H9 (cell line): ENCODE results near the gene ISLR2. TPM values are rescaled to one million over a fixed set of nuclear protein-coding genes. Genes with fewer than 3 reads are reported as not detected.

Source experiments
- DNase-seq: peaks from one replicate; pipeline ENCODE4 v3.0.0-alpha.2; 2017
- H2AFZ ChIP-seq: one replicate; pipeline ENCODE4 v1.6.1; 2013; ENCODE audit warnings: mild to moderate bottlenecking, low read length, control low read depth, moderate library complexity
- H2AK5ac ChIP-seq: 2 replicates; pipeline ENCODE4 v1.6.1; 2013; ENCODE audit warnings: low read length, control low read depth, mixed read lengths; ENCODE audit not compliant: insufficient read length
- H2BK120ac ChIP-seq: one replicate; pipeline ENCODE4 v1.6.1; 2013; ENCODE audit warnings: low read depth, mild to moderate bottlenecking, low read length, control low read depth, inconsistent platforms; ENCODE audit not compliant: poor library complexity, severe bottlenecking
- H2BK12ac ChIP-seq: 2 replicates; pipeline ENCODE4 v1.6.1; 2013; ENCODE audit warnings: low read length, control low read depth, mixed read lengths, low read depth; ENCODE audit not compliant: insufficient read length
- H2BK15ac ChIP-seq: 2 replicates; pipeline ENCODE4 v1.6.1; 2013; ENCODE audit warnings: low read depth, low read length, control low read depth
- H2BK20ac ChIP-seq: one replicate; pipeline ENCODE4 v1.6.1; 2013; ENCODE audit warnings: low read depth, mild to moderate bottlenecking, low read length, control low read depth, inconsistent platforms; ENCODE audit not compliant: poor library complexity, severe bottlenecking
- H2BK5ac ChIP-seq: 2 replicates; pipeline ENCODE4 v1.6.1; 2013; ENCODE audit warnings: low read length, control low read depth, mixed read lengths; ENCODE audit not compliant: insufficient read length
- H3K14ac ChIP-seq: 2 replicates; pipeline ENCODE4 v1.6.1; 2013; ENCODE audit warnings: low read length, control low read depth; ENCODE audit not compliant: insufficient read depth
- H3K18ac ChIP-seq: 2 replicates; pipeline ENCODE4 v1.6.1; 2013; ENCODE audit warnings: low read depth, mild to moderate bottlenecking, mixed read lengths, low read length, control low read depth; ENCODE audit not compliant: insufficient read length
- H3K23ac ChIP-seq: 2 replicates; pipeline ENCODE4 v1.6.1; 2013; ENCODE audit warnings: low read length, control low read depth, mixed read lengths, low read depth; ENCODE audit not compliant: insufficient read length
- H3K23me2 ChIP-seq: 2 replicates; pipeline ENCODE4 v1.6.1; 2013; ENCODE audit warnings: low read depth, mild to moderate bottlenecking, mixed read lengths, low read length, control low read depth; ENCODE audit not compliant: insufficient read length, poor library complexity, severe bottlenecking
- H3K27ac ChIP-seq: 2 replicates; pipeline ENCODE4 v1.5.1; 2013; ENCODE audit warnings: low read length, control low read depth, mixed read lengths, low read depth; ENCODE audit not compliant: insufficient read length
- H3K27me3 ChIP-seq: 2 replicates; pipeline ENCODE4 v1.6.1; 2013; ENCODE audit warnings: low read length, control low read depth, inconsistent platforms; ENCODE audit not compliant: insufficient read depth
- H3K4ac ChIP-seq: 2 replicates; pipeline ENCODE4 v1.6.1; 2013; ENCODE audit warnings: low read depth, mild to moderate bottlenecking, control low read depth, inconsistent platforms, low read length, moderate library complexity
- H3K4me1 ChIP-seq: 2 replicates; pipeline ENCODE4 v1.6.1; 2013; ENCODE audit warnings: low read length, control low read depth, inconsistent platforms; ENCODE audit not compliant: insufficient read depth
- H3K4me2 ChIP-seq: 2 replicates; pipeline ENCODE4 v1.6.1; 2013; ENCODE audit warnings: low read length, control low read depth, mixed read lengths; ENCODE audit not compliant: insufficient read length, insufficient read depth
- H3K56ac ChIP-seq: 2 replicates; pipeline ENCODE4 v1.6.1; 2013; ENCODE audit warnings: low read depth, mild to moderate bottlenecking, mixed read lengths, low read length, control low read depth; ENCODE audit not compliant: insufficient read length
- H3K79me1 ChIP-seq: 2 replicates; pipeline ENCODE4 v1.6.1; 2013; ENCODE audit warnings: low read depth, mild to moderate bottlenecking, moderate library complexity, low read length, control low read depth, inconsistent platforms; ENCODE audit not compliant: insufficient read depth, poor library complexity, severe bottlenecking
- H3K79me2 ChIP-seq: 2 replicates; pipeline ENCODE4 v1.6.1; 2013; ENCODE audit warnings: low read length, control low read depth, inconsistent platforms; ENCODE audit not compliant: insufficient read depth
- H3K9ac ChIP-seq: 2 replicates; pipeline ENCODE4 v1.6.1; 2013; ENCODE audit warnings: low read length, control low read depth, mixed read lengths; ENCODE audit not compliant: insufficient read length; ENCODE audit errors: extremely low read depth
- H3K9me3 ChIP-seq: one replicate; pipeline ENCODE4 v1.6.1; 2013; ENCODE audit warnings: low read depth, low read length, inconsistent platforms; ENCODE audit not compliant: control insufficient read depth
- H3T11ph ChIP-seq: one replicate; pipeline ENCODE4 v1.6.1; 2013; ENCODE audit warnings: mild to moderate bottlenecking, low read length, control low read depth, inconsistent platforms
- H4K20me1 ChIP-seq: one replicate; pipeline ENCODE4 v1.6.1; 2013; ENCODE audit not compliant: control insufficient read depth, insufficient read length, insufficient read depth
- H4K5ac ChIP-seq: 2 replicates; pipeline ENCODE4 v1.6.1; 2013; ENCODE audit warnings: low read depth, mild to moderate bottlenecking, mixed read lengths, low read length, control low read depth; ENCODE audit not compliant: insufficient read length
- H4K8ac ChIP-seq: replicated peaks from 2 replicates; pipeline ENCODE4 v1.6.1; 2013; ENCODE audit warnings: low read length, control low read depth, mixed read lengths, low read depth; ENCODE audit not compliant: insufficient read length
- H4K91ac ChIP-seq: 2 replicates; pipeline ENCODE4 v1.6.1; 2013; ENCODE audit warnings: low read depth, mild to moderate bottlenecking, moderate library complexity, mixed read lengths, low read length, control low read depth; ENCODE audit not compliant: insufficient read length
- H3K27ac Mint-ChIP-seq, 3 experiments: 2 replicates in 2 of 3; 3 replicates in 1 of 3; pipeline ENCODE4 v1.8.0; 2020 to 2021; ENCODE audit warnings: mixed read lengths in 3 of 3, mild to moderate bottlenecking in 1 of 3, moderate library complexity in 1 of 3
- H3K27me3 Mint-ChIP-seq: 2 replicates; pipeline ENCODE4 v1.8.0; 2021; ENCODE audit warnings: low read depth, mild to moderate bottlenecking, moderate library complexity, mixed read lengths
- H3K36me3 Mint-ChIP-seq, 3 experiments: 2 replicates in 2 of 3; 3 replicates in 1 of 3; pipeline ENCODE4 v1.8.0; 2020 to 2021; ENCODE audit warnings: low read depth in 3 of 3, mixed read lengths in 3 of 3; ENCODE audit not compliant: insufficient read depth in 1 of 3
- H3K4me1 Mint-ChIP-seq, 2 experiments: 2 replicates each; pipeline ENCODE4 v1.8.0; 2020; ENCODE audit warnings: mixed read lengths in 2 of 2
- H3K4me3 Mint-ChIP-seq, 2 experiments: 2 replicates in 1 of 2; 3 replicates in 1 of 2; pipeline ENCODE4 v1.8.0; 2020 to 2021; ENCODE audit warnings: mild to moderate bottlenecking in 2 of 2, mixed read lengths in 2 of 2, moderate library complexity in 1 of 2
- H3K9me3 Mint-ChIP-seq, 2 experiments: 2 replicates in 1 of 2; 3 replicates in 1 of 2; pipeline ENCODE4 v1.8.0; 2020; ENCODE audit warnings: mild to moderate bottlenecking in 2 of 2, mixed read lengths in 2 of 2, moderate library complexity in 1 of 2
- CTCF ChIP-seq: fragments of 200-600 bp; sonication (generic); conservative IDR thresholded peaks from 3 replicates; pipeline ENCODE4 v1.8.0; 2021; ENCODE audit warnings: antibody characterized with exemption, mild to moderate bottlenecking
- WGBS: extraction: QIAGEN DNeasy Blood & Tissue Kit; methylation state at CpG from one replicate; pipeline ENCODE4 v1.1.7; 2013; ENCODE audit warnings: missing lambda C conversion rate, low lambda C conversion rate, mixed read lengths; ENCODE audit not compliant: insufficient read length; ENCODE audit errors: extremely low coverage; 5-methylcytosine and 5-hydroxymethylcytosine counted together
- total RNA-seq: library from RNA; stranded (reverse); gene quantifications from 2 replicates; pipeline ENCODE4 v1.2.1, GENCODE V29; 2021

Gene ISLR2
- total RNA-seq, 1 experiment from 2014 or later = 0.09 TPM

- no peak overlapping the region for H2AFZ ChIP-seq
- no peak overlapping the region for H2BK120ac ChIP-seq
- H2BK20ac ChIP-seq = no peak overlapping the region
- no peak overlapping the region for H3K56ac ChIP-seq
- no peak overlapping the region; a peak in 1 of 7 replicates for H3K27ac Mint-ChIP-seq
- no peak overlapping the region for H3K27ac ChIP-seq
- no peak overlapping the region for H3K4me2 ChIP-seq
- H3K79me2 ChIP-seq = no peaks in the 10 kb centered on the region
- H3K4ac ChIP-seq = no peak overlapping the region
- WGBS = no CpG with 5 or more reads among the region's 13 CpGs
- no peak overlapping the region for H4K5ac ChIP-seq
- no peaks in the 10 kb centered on the region for H3K4me1 ChIP-seq
- no peak overlapping the region for H2AK5ac ChIP-seq
- H2BK5ac ChIP-seq = no peak overlapping the region
- no peak overlapping the region for H2BK15ac ChIP-seq
- peaks cover 15 to 33% of the 10 kb centered on the region in 2 experiments for H3K4me1 Mint-ChIP-seq
- no peak overlapping the region for H3K23ac ChIP-seq
- no peak overlapping the region for H2BK12ac ChIP-seq
- no peak for TF ChIP-seq CTCF
- DNase-seq = no peak
- H3K14ac ChIP-seq = no peak overlapping the region
- H3K18ac ChIP-seq = no peak overlapping the region
- no peaks in the 10 kb centered on the region for H3K9me3 ChIP-seq
- no peaks in the 10 kb centered on the region for H3K27me3 ChIP-seq
- no peak overlapping the region for H3T11ph ChIP-seq
- peaks cover 0 to 4% (median 0%) of the 10 kb centered on the region in 3 experiments; a peak in 2 of 7 replicates for H3K36me3 Mint-ChIP-seq
- H4K8ac ChIP-seq = no peak overlapping the region
- H4K20me1 ChIP-seq = no peaks in the 10 kb centered on the region
- H4K91ac ChIP-seq = no peak overlapping the region
- H3K79me1 ChIP-seq = no peaks in the 10 kb centered on the region
- no peak overlapping the region for H3K4me3 Mint-ChIP-seq
- no peaks in the 10 kb centered on the region for H3K9me3 Mint-ChIP-seq
- no peak overlapping the region for H3K9ac ChIP-seq
- H3K27me3 Mint-ChIP-seq = peaks cover 28% of the 10 kb centered on the region
- H3K23me2 ChIP-seq = no peaks in the 10 kb centered on the region
Measured at GRCh38 chr15:74179101-74179841, 48.9 kb downstream of the ISLR2 start.
